ENCODE results near the gene HSCB. TPM values are rescaled to one million over a fixed set of nuclear protein-coding genes. Genes with fewer than 3 reads are reported as not detected.

The HSCB gene
- total RNA-seq, 1 donor = 15.0 TPM

DNA sequence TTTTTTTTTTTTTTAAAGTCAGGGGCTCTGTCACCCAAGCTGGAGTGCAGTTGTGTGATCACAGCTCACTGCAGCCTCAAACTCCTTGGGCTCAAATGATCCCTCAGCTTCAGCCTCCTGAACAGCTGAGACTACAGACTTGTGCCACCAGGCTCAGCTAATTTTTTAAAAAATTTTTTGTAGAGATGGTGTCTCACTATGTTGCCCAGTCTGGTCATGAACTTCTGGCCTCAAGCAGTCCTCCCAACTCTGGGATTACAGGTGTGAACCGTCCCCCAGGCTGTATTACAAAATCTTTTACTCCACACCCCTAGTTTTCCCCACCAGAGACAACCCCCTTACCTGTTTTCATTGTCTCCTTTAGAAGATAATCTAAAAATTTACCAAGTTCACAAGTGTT lies 32.5 kb downstream of the HSCB start:
- no peak for DNase-seq (ENCODE audit: low read depth)
- TF ChIP-seq, protein P1, sequence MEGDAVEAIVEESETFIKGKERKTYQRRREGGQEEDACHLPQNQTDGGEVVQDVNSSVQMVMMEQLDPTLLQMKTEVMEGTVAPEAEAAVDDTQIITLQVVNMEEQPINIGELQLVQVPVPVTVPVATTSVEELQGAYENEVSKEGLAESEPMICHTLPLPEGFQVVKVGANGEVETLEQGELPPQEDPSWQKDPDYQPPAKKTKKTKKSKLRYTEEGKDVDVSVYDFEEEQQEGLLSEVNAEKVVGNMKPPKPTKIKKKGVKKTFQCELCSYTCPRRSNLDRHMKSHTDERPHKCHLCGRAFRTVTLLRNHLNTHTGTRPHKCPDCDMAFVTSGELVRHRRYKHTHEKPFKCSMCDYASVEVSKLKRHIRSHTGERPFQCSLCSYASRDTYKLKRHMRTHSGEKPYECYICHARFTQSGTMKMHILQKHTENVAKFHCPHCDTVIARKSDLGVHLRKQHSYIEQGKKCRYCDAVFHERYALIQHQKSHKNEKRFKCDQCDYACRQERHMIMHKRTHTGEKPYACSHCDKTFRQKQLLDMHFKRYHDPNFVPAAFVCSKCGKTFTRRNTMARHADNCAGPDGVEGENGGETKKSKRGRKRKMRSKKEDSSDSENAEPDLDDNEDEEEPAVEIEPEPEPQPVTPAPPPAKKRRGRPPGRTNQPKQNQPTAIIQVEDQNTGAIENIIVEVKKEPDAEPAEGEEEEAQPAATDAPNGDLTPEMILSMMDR (IDR thresholded peaks at IDR 0.05; ENCODE audit: insufficient read depth, low read length) = no peak
- H3K4me3 ChIP-seq (ENCODE audit: low read depth, low read length) = no peak overlapping the region

DNA sequence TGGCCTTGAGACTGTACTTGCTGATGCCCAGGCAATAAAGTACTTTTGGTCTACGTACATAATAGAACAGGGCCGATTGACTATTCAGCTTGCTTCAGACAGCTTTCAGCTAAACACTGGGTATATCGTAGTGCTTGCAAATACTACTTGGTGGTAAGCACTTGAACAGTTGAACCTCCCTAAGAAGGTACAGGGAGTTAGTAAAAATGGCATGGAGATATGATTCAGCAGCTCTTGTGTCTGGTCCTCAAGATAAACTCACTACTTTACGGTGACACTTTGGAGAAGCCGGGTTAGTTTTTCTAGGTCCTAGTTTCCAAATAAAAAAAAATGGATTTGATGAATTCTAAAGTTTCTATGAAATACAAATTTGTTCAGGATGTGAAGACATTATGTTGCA lies 38.0 kb downstream of the HSCB start:
- no peak for DNase-seq (ENCODE audit: low read depth)
- no peak overlapping the region for H3K4me3 ChIP-seq (ENCODE audit: low read depth, low read length)
- TF ChIP-seq, protein P1 (IDR thresholded peaks at IDR 0.05; ENCODE audit: insufficient read depth, low read length) = no peak

DNA sequence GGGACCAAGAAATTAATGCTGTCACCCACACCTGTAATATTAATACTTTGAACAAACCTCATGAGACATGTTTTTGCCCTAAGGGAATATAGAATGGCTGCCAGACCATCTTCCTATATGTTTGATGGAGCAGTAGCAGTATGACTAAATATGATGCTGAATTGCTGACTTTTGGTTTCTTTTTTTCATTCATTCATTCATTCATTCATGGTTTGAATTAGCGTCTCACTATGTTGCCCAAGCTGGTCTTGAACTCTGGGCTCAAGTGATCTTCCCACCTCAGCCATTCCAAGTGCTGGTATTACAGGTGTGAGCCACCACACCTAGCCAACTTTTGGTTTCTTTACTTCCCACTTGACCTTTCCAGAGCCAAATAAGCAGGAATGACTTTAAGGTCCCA lies 38.5 kb downstream of the HSCB start:
- H3K4me3 ChIP-seq (ENCODE audit: low read depth, low read length) = no peak overlapping the region
- no peak for DNase-seq (ENCODE audit: low read depth)
- TF ChIP-seq, protein P1 (IDR thresholded peaks at IDR 0.05; ENCODE audit: insufficient read depth, low read length) = no peak

DNA sequence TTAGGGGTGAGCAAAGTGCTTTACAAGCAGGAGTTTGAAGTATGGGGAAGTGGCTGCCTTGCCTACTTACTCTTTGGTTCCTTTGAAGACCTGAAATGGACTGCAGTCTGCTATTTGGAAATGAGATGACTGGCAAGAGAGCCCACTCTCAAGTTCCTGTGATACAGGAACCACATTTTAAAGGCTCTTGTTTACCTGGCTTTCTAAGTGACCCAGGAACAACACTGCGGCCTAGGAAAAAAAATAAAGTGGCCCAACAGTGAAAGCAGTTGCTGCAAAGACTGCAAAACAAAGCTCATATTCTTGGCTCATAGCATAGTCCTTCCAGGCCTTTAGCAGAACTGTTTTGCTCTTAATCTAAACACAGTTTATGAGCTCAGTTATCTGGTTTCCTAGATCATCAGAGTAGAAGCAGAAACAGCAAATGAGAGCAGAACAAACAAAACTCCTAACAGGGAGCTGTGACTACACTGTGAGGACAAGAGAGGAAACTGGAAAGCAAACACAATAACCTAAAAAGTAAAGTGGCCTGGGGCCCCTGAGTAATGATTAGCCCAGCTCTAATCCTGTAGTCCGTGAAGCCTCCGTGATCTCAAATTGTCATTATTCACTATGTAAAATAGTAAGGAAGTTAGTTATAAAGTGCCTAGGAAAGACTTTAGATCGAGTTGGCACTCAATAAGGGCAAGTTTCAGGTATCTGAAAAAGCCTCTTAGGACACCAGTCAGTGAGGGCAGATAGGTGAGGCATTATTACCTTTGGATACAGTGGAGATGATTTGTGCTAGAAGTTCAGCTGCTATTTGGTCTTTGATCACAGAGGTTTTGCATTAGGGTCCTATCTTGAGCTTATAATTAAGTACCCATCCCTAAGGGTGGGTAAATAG lies 42.2 kb downstream of the HSCB start:
- DNase-seq (ENCODE audit: low read depth) = no peak
- no peak overlapping the region for H3K4me3 ChIP-seq (ENCODE audit: low read depth, low read length)
- TF ChIP-seq, protein P1 (IDR thresholded peaks at IDR 0.05; ENCODE audit: insufficient read depth, low read length) = no peak

DNA sequence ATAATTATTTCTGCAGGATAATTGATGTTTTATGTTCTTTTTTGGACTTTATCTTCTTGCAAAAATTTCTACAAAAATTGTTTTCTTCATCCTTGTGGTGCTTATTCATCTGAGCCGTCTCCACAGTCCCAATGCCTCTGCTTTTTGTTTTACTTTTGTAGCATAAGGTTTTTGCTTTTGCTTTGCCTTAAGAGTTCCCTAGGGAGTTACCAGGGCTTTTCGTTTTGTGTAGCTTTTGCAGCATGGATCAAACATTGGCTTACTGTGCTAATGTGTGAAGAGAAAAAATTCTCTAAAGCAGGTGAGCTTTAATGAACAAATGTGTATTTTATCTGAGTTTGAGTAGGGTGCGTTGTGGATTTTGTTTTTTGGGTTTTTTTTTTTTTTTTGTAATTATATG lies 46.8 kb downstream of the HSCB start:
- H3K4me3 ChIP-seq (ENCODE audit: low read depth, low read length) = no peak overlapping the region
- TF ChIP-seq, protein P1 (IDR thresholded peaks at IDR 0.05; ENCODE audit: insufficient read depth, low read length) = no peak
- no peak for DNase-seq (ENCODE audit: low read depth)

DNA sequence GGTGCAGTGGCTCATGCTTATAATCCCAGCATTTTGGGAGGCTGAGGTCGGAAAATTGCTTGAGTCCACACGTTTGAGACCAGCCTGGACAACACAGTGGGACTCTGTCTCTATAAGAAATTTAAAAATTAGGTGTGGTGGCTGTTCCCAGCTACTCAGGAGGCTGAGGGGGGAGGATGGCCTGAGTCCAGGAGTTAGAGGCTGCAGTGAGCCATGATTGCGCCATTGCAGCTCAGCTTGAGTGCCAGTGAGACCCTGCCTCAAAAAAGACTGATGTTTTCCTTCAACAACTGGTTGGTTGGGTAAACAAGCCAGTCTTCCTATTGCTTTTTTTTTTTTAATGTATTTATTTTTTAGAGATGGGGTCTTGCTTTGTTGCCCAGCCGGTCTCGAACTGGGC lies 49.3 kb downstream of the HSCB start:
- TF ChIP-seq, protein P1 (IDR thresholded peaks at IDR 0.05; ENCODE audit: insufficient read depth, low read length) = no peak
- DNase-seq (ENCODE audit: low read depth) = no peak
- H3K4me3 ChIP-seq (ENCODE audit: low read depth, low read length) = no peak overlapping the region
